Measurements from ENCODE around the gene CYP4V2. TPM values are rescaled to one million over a fixed set of nuclear protein-coding genes. Genes with fewer than 3 reads are reported as not detected.

The CYP4V2 gene
- total and polyA plus RNA-seq, 2 donors from 2014 or later: 29.5 to 69.8 TPM

DNA sequence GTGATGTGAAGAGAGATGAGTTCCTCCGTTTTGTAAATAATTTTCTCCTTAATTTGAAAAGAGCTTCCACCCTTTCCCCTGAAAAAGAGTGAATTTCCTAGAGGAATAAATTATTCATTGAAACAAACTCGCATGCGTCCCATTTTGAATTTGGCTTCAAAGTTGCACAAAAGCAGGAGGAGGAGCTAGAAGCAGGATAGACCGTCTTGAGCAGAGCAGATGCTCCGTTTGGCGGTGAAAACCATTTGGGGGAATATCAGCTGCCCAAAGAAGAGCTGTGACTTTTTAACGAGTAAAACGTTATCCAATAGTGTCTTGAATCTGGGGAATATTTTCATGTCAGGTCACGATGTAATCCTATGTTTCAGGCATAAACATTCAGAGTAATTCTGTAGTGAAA lies 44.9 kb upstream of the CYP4V2 start:
- Histone ChIP-seq H3K36me3 (ENCODE audit: control insufficient read depth in 2 of 3, insufficient read depth in 3 of 3, low read length in 3 of 3) (no peaks in the 10 kb centered on the region), H3K27ac (ENCODE audit: low read depth in 2 of 2, low read length in 2 of 2) (peak overlapping the region in 1 of 2 donors; percentile 23), H3K27me3 (ENCODE audit: control insufficient read depth, insufficient read depth, low read length) (no peaks in the 10 kb centered on the region), H3K4me3 (ENCODE audit: low read length in 3 of 3) (peak overlapping the region in 2 of 3 donors; percentile 59 to 78), H3K4me1 (ENCODE audit: control insufficient read depth in 2 of 3, insufficient read depth in 2 of 3, low read depth in 1 of 3, low read length in 3 of 3) (peaks cover 0 to 18% (median 15%) of the 10 kb centered on the region in 3 donors), H3K9me3 (ENCODE audit: control insufficient read depth in 2 of 3, insufficient read depth in 1 of 3, low read length in 3 of 3) (no peaks in the 10 kb centered on the region), H3K9ac (ENCODE audit: low read length in 3 of 3) (peak overlapping the region in 1 of 3 donors; percentile 0)
- TF ChIP-seq, protein P1, sequence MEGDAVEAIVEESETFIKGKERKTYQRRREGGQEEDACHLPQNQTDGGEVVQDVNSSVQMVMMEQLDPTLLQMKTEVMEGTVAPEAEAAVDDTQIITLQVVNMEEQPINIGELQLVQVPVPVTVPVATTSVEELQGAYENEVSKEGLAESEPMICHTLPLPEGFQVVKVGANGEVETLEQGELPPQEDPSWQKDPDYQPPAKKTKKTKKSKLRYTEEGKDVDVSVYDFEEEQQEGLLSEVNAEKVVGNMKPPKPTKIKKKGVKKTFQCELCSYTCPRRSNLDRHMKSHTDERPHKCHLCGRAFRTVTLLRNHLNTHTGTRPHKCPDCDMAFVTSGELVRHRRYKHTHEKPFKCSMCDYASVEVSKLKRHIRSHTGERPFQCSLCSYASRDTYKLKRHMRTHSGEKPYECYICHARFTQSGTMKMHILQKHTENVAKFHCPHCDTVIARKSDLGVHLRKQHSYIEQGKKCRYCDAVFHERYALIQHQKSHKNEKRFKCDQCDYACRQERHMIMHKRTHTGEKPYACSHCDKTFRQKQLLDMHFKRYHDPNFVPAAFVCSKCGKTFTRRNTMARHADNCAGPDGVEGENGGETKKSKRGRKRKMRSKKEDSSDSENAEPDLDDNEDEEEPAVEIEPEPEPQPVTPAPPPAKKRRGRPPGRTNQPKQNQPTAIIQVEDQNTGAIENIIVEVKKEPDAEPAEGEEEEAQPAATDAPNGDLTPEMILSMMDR (IDR thresholded peaks at IDR 0.05; ENCODE audit: borderline replicate concordance, extremely low read depth, insufficient read depth): no peak
- intact Hi-C loops (cut with DNase I): no loop called here
- FAIRE-seq: no peak
- no peak for DNase-seq

DNA sequence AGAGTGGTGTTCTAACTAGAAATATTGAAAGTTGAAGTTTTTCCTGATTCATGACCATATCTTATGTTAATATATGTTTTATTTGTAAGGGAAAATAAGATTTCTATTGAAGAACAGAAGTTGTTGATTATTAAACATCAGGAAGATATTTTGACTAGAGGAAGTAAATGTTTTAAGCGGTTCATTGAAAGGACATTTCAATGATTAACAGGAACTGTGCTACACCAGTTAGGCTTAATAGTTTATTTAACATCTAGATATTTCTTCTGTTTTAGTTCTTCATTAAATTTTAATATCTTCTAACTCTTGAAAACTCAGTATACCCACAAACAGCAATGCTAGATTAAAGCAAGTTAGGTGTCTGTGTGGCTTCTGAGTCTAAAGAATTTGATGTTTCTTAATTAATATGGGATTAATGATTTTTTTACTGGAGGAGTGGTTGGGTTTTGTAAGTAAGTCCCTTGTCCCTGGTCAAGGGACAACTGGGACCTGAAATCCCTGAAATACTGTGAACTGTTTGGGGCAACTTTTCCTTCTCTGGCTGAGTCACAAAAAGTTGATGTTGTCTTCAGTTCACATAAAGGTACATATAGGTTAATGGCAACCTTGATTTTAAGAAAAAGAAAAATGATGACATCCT lies 42.9 kb upstream of the CYP4V2 start:
- intact Hi-C loops (cut with DNase I): no loop called here
- Histone ChIP-seq H3K9me3 (ENCODE audit: control insufficient read depth in 2 of 3, insufficient read depth in 1 of 3, low read length in 3 of 3) (no peaks in the 10 kb centered on the region), H3K4me1 (ENCODE audit: control insufficient read depth in 2 of 3, insufficient read depth in 2 of 3, low read depth in 1 of 3, low read length in 3 of 3) (peaks cover 0 to 18% (median 15%) of the 10 kb centered on the region in 3 donors), H3K27ac (ENCODE audit: low read depth in 2 of 2, low read length in 2 of 2) (peak overlapping the region; percentile 48 to 78), H3K36me3 (ENCODE audit: control insufficient read depth in 2 of 3, insufficient read depth in 3 of 3, low read length in 3 of 3) (peaks cover 2 to 6% (median 2%) of the 10 kb centered on the region in 3 donors), H3K4me3 (ENCODE audit: low read length in 3 of 3) (peak overlapping the region in 1 of 3 donors; percentile 45), H3K9ac (ENCODE audit: low read length in 3 of 3) (no peak overlapping the region), H3K27me3 (ENCODE audit: control insufficient read depth, insufficient read depth, low read length) (no peaks in the 10 kb centered on the region)
- FAIRE-seq: peak; percentile 94
- TF ChIP-seq, protein P1 (IDR thresholded peaks at IDR 0.05; ENCODE audit: borderline replicate concordance, extremely low read depth, insufficient read depth): no peak
- peak in 2 of 5 donors; percentile 67 to 74 for DNase-seq

DNA sequence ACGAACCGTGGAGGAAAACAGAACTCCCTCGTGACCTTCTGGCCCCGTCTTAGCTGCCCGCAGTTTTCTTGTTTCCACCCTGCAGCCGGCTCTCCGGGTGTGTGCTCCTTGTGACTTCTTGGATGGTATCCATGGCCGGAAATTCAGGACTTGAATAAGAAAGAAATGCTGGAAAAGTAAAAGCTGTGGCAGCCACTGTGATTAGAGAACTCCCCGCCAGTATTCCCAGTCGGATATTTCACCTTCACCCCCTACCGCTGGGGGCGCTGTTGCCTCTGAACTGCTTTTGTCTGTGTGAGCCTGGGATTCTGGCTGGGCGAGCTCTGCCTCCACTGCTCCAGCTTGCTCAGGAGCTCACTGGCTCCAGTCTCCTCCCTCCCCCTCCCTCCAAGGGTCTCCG lies 41.5 kb upstream of the CYP4V2 start:
- Histone ChIP-seq H3K27ac (ENCODE audit: low read depth in 2 of 2, low read length in 2 of 2) (peak overlapping the region; percentile 74 to 84), H3K9ac (ENCODE audit: low read length in 3 of 3) (peak overlapping the region in 1 of 3 donors; percentile 4), H3K9me3 (ENCODE audit: control insufficient read depth in 2 of 3, insufficient read depth in 1 of 3, low read length in 3 of 3) (no peaks in the 10 kb centered on the region), H3K4me1 (ENCODE audit: control insufficient read depth in 2 of 3, insufficient read depth in 2 of 3, low read depth in 1 of 3, low read length in 3 of 3) (peaks cover 0 to 15% (median 15%) of the 10 kb centered on the region in 3 donors), H3K4me3 (ENCODE audit: low read length in 3 of 3) (peak overlapping the region; percentile 4 to 50 (median 48)), H3K27me3 (ENCODE audit: control insufficient read depth, insufficient read depth, low read length) (no peaks in the 10 kb centered on the region), H3K36me3 (ENCODE audit: control insufficient read depth in 2 of 3, insufficient read depth in 3 of 3, low read length in 3 of 3) (peaks cover 2 to 13% (median 6%) of the 10 kb centered on the region in 3 donors)
- DNase-seq (peak; percentile 42 to 87 (median 60)), FAIRE-seq (no peak)
- TF ChIP-seq, protein P1 (IDR thresholded peaks at IDR 0.05; ENCODE audit: borderline replicate concordance, extremely low read depth, insufficient read depth): peak; percentile 49
- intact Hi-C loops (cut with DNase I): no loop called here

All from kidney (tissue), 14 donors.